IMR-90 (cell line): ENCODE results near the gene OR51A7. TPM values are rescaled to one million over a fixed set of nuclear protein-coding genes. Genes with fewer than 3 reads are reported as not detected.

Source experiments
- ATAC-seq: fragments of 200-7000 bp; cut with Tn5 transposase; 2 replicates; pipeline ENCODE4 v1.9.1; 2020; ENCODE audit warnings: low read depth, mild to moderate bottlenecking, moderate library complexity
- BruUV-seq: library from RNA; stranded (reverse); fragments of 400-500 nt; replicated peaks from 2 replicates; lab custom pipeline; 2021; lab: Mats Ljungman, UMichigan
- CTCF ChIA-PET: fragments of 300-600 bp; formaldehyde crosslinking; extraction: SDS; loops from one replicate; lab custom pipeline; 2021; ENCODE audit warnings: antibody characterized with exemption; lab: Yijun Ruan, JAX
- POLR2A ChIA-PET: fragments of 300-600 bp; sonication (Branson Sonifier 250); formaldehyde crosslinking; loops from one replicate; lab custom pipeline; 2022; ENCODE audit warnings: antibody characterized with exemption; ENCODE audit not compliant: unreplicated experiment; lab: Charles Lee
- DNase-seq: peaks from one replicate; pipeline ENCODE4 v3.0.0; 2013
- H2AFZ ChIP-seq: replicated peaks from 2 replicates; pipeline ENCODE3; 2013; ENCODE audit warnings: low read length, mild to moderate bottlenecking; ENCODE audit not compliant: poor library complexity
- H2AK5ac ChIP-seq: 2 replicates; pipeline ENCODE4 v1.6.1; 2013; ENCODE audit warnings: low read depth, low read length, inconsistent platforms
- H2AK9ac ChIP-seq: replicated peaks from 2 replicates; pipeline ENCODE3; 2013; ENCODE audit warnings: mild to moderate bottlenecking, low read depth, low read length, moderate library complexity; ENCODE audit not compliant: poor library complexity
- H2BK120ac ChIP-seq: 2 replicates; pipeline ENCODE4 v1.6.1; 2013; ENCODE audit warnings: low read depth, low read length, inconsistent platforms
- H2BK15ac ChIP-seq: 3 replicates; pipeline ENCODE4 v1.6.1; 2013; ENCODE audit warnings: low read depth, low read length, inconsistent platforms
- H2BK20ac ChIP-seq: 2 replicates; pipeline ENCODE4 v1.6.1; 2013; ENCODE audit warnings: low read depth, mild to moderate bottlenecking, inconsistent platforms, low read length, moderate library complexity
- H2BK5ac ChIP-seq: 2 replicates; pipeline ENCODE4 v1.6.1; 2013; ENCODE audit warnings: mild to moderate bottlenecking, low read depth, low read length, inconsistent platforms; ENCODE audit not compliant: poor library complexity, severe bottlenecking
- H3K14ac ChIP-seq: replicated peaks from 2 replicates; pipeline ENCODE4 v1.6.1; 2013; ENCODE audit warnings: low read depth, low read length, inconsistent platforms
- H3K18ac ChIP-seq: 2 replicates; pipeline ENCODE4 v1.6.1; 2013; ENCODE audit warnings: low read depth, low read length, control low read depth
- H3K23ac ChIP-seq: 2 replicates; pipeline ENCODE4 v1.6.1; 2013; ENCODE audit warnings: low read depth, low read length, inconsistent platforms
- H3K27ac ChIP-seq: 2 replicates; pipeline ENCODE4 v1.5.1; 2013; ENCODE audit warnings: mild to moderate bottlenecking, control low read depth, low read length; ENCODE audit not compliant: insufficient read depth
- H3K27me3 ChIP-seq: 2 replicates; pipeline ENCODE4 v1.6.1; 2013; ENCODE audit warnings: low read length; ENCODE audit not compliant: control insufficient read depth, insufficient read depth
- H3K36me3 ChIP-seq: 2 replicates; pipeline ENCODE4 v1.6.1; 2013; ENCODE audit warnings: low read length, mixed read lengths; ENCODE audit not compliant: control insufficient read depth, insufficient read depth
- H3K4ac ChIP-seq: 2 replicates; pipeline ENCODE4 v1.6.1; 2013; ENCODE audit warnings: low read depth, low read length, inconsistent platforms
- H3K4me1 ChIP-seq: 2 replicates; pipeline ENCODE4 v1.6.1; 2013; ENCODE audit warnings: low read length, mixed read lengths; ENCODE audit not compliant: control insufficient read depth, insufficient read depth
- H3K4me2 ChIP-seq: 2 replicates; pipeline ENCODE4 v1.6.1; 2013; ENCODE audit warnings: low read depth, mild to moderate bottlenecking, control low read depth, low read length, moderate library complexity
- H3K4me3 ChIP-seq: 2 replicates; pipeline ENCODE4 v1.5.1; 2013; ENCODE audit warnings: low read depth, mild to moderate bottlenecking, control low read depth, low read length, moderate library complexity; ENCODE audit not compliant: insufficient read depth
- H3K56ac ChIP-seq: 2 replicates; pipeline ENCODE4 v1.6.1; 2013; ENCODE audit warnings: low read length, inconsistent platforms; ENCODE audit not compliant: insufficient read depth; ENCODE audit errors: extremely low read depth
- H3K79me1 ChIP-seq, 2 experiments: 2 replicates each; pipeline ENCODE4 v1.6.1; 2013; ENCODE audit warnings: low read length in 2 of 2, inconsistent platforms in 1 of 2, low read depth in 1 of 2
- H3K9ac ChIP-seq: 2 replicates; pipeline ENCODE4 v1.6.1; 2013; ENCODE audit warnings: low read depth, low read length, control low read depth
- H3K9me1 ChIP-seq: 2 replicates; pipeline ENCODE4 v1.6.1; 2013; ENCODE audit warnings: low read length, inconsistent platforms; ENCODE audit not compliant: insufficient read depth
- H3K9me3 ChIP-seq: 2 replicates; pipeline ENCODE4 v1.6.1; 2013; ENCODE audit warnings: low read length; ENCODE audit not compliant: control insufficient read depth, insufficient read depth
- H4K20me1 ChIP-seq: 2 replicates; pipeline ENCODE4 v1.6.1; 2013; ENCODE audit warnings: low read length, inconsistent platforms; ENCODE audit not compliant: insufficient read depth
- H4K5ac ChIP-seq: 2 replicates; pipeline ENCODE4 v1.6.1; 2013; ENCODE audit warnings: mild to moderate bottlenecking, low read depth, low read length, control low read depth
- H4K8ac ChIP-seq, 2 experiments: 2 replicates each; pipeline ENCODE4 v1.6.1; 2013; ENCODE audit warnings: low read depth in 2 of 2, low read length in 2 of 2, control low read depth in 1 of 2, inconsistent platforms in 1 of 2
- H4K91ac ChIP-seq: 2 replicates; pipeline ENCODE4 v1.6.1; 2013; ENCODE audit warnings: low read depth, low read length, inconsistent platforms; ENCODE audit not compliant: insufficient read depth
- BHLHE40 ChIP-seq: fragments of 150-350 bp; IDR thresholded peaks from 2 replicates; pipeline ENCODE4 v1.6.1; 2016; ENCODE audit warnings: mild to moderate bottlenecking, low read depth, low read length
- CEBPB ChIP-seq: IDR thresholded peaks from 2 replicates; pipeline ENCODE4 v1.6.1; 2012; ENCODE audit warnings: low read depth, low read length, improper control_type of control experiment
- CHD1 ChIP-seq: IDR thresholded peaks from 2 replicates; pipeline ENCODE4 v1.6.1; 2012; ENCODE audit warnings: low read depth, low read length, improper control_type of control experiment
- CTCF ChIP-seq: conservative IDR thresholded peaks from 2 replicates; pipeline ENCODE4 v1.5.1; 2012; ENCODE audit warnings: mild to moderate bottlenecking, low read depth, low read length, improper control_type of control experiment
- ELK1 ChIP-seq: fragments of 150-350 bp; IDR thresholded peaks from 2 replicates; pipeline ENCODE4 v1.6.1; 2016; ENCODE audit warnings: low read depth, mild to moderate bottlenecking, low read length, moderate library complexity, borderline replicate concordance
- FOS ChIP-seq: fragments of 150-350 bp; IDR thresholded peaks from 2 replicates; pipeline ENCODE4 v1.6.1; 2016; ENCODE audit warnings: low read depth, low read length
- MAFK ChIP-seq: IDR thresholded peaks from 2 replicates; pipeline ENCODE4 v1.6.1; 2012; ENCODE audit warnings: low read depth, low read length, improper control_type of control experiment
- MAZ ChIP-seq: IDR thresholded peaks from 2 replicates; pipeline ENCODE4 v1.6.1; 2012; ENCODE audit warnings: low read depth, mild to moderate bottlenecking, low read length, improper control_type of control experiment, moderate library complexity, borderline replicate concordance
- MXI1 ChIP-seq: IDR thresholded peaks from 2 replicates; pipeline ENCODE4 v1.6.1; 2012; ENCODE audit warnings: low read depth, mild to moderate bottlenecking, low read length, moderate library complexity, borderline replicate concordance
- NFE2L2 ChIP-seq: fragments of 150-350 bp; IDR thresholded peaks from 2 replicates; pipeline ENCODE4 v1.6.1; 2016; ENCODE audit warnings: low read depth, mild to moderate bottlenecking, low read length
- POLR2A ChIP-seq: IDR thresholded peaks from 2 replicates; pipeline ENCODE4 v1.6.1; 2012; ENCODE audit warnings: mild to moderate bottlenecking, low read depth, low read length
- RAD21 ChIP-seq: IDR thresholded peaks from 2 replicates; pipeline ENCODE4 v1.6.1; 2012; ENCODE audit warnings: low read length, improper control_type of control experiment
- RCOR1 ChIP-seq: IDR thresholded peaks from 2 replicates; pipeline ENCODE4 v1.6.1; 2012; ENCODE audit warnings: mild to moderate bottlenecking, low read length, improper control_type of control experiment; ENCODE audit not compliant: insufficient replicate concordance
- RFX5 ChIP-seq: IDR thresholded peaks from 2 replicates; pipeline ENCODE4 v1.8.0; 2012; ENCODE audit warnings: low read depth, mild to moderate bottlenecking, low read length, moderate library complexity
- SMC3 ChIP-seq: fragments of 150-350 bp; IDR thresholded peaks from 2 replicates; pipeline ENCODE4 v1.6.1; 2016; ENCODE audit warnings: low read depth, mild to moderate bottlenecking, antibody characterized with exemption, low read length, moderate library complexity
- USF2 ChIP-seq: fragments of 150-350 bp; IDR thresholded peaks from 2 replicates; pipeline ENCODE4 v1.6.1; 2017; ENCODE audit warnings: mild to moderate bottlenecking, antibody characterized with exemption, low read length, low read depth
- WGBS, 2 experiments: methylation state at CpG; one replicate each; pipeline versions ENCODE4 v1.1.5 to v1.1.7; 2013; ENCODE audit warnings: missing lambda C conversion rate in 2 of 2; ENCODE audit not compliant: insufficient read length in 1 of 2; ENCODE audit errors: extremely low coverage in 2 of 2; 5-methylcytosine and 5-hydroxymethylcytosine counted together
- dilution Hi-C: fragments of 300-500 bp; cut with HindIII; formaldehyde crosslinking; loops from one replicate; pipeline ENCODE4 v1.14.3; 2018; ENCODE audit warnings: low sequenced_read_pairs; ENCODE audit not compliant: unreplicated experiment
- in situ Hi-C: fragments of 300-500 bp; cut with MboI; formaldehyde crosslinking; loops from 3 replicates; pipeline ENCODE4 v1.14.3; 2019; ENCODE audit warnings: low sequenced_read_pairs, inconsistent platforms, mixed read lengths
- intact Hi-C: fragments of 100-400 bp; cut with micrococcal nuclease; formaldehyde crosslinking; loops from 2 replicates; pipeline ENCODE4 v1.10.0; 2022
- polyA plus RNA-seq, 3 experiments: library from polyadenylated mRNA; depleted of rRNA; stranded (reverse); fragments of >200 nt; gene quantifications; 2 replicates each; pipeline ENCODE4 v1.2.3, GENCODE V29; 2012; ENCODE audit warnings: low replicate concordance in 1 of 3
- total RNA-seq: library from RNA; depleted of rRNA; stranded (reverse); fragments of >200 nt; gene quantifications from 2 replicates; pipeline ENCODE4 v1.2.3, GENCODE V29; 2012

OR51A7 gene
- total and polyA plus RNA-seq, 2 of the 4 experiments (the other 2 are of a cell fraction): not detected

- Histone ChIP-seq H2AK5ac (no peak overlapping the region), H3K4me1 (no peaks in the 10 kb centered on the region; the same call in 1 of the 2 replicates), H3K4me2 (no peak overlapping the region), H4K5ac (no peak overlapping the region), H3K9me1 (no peaks in the 10 kb centered on the region), H3K9ac (no peak overlapping the region), H3K9me3 (no peaks in the 10 kb centered on the region), H2BK15ac (no peak overlapping the region), H3K14ac (no peak overlapping the region), H3K27me3 (peaks cover 2% of the 10 kb centered on the region; the same call in 1 of the 2 replicates), H4K8ac (no peak overlapping the region), H3K4me3 (no peak overlapping the region), H3K79me1 (no peaks in the 10 kb centered on the region), H3K36me3 (no peaks in the 10 kb centered on the region), H3K56ac (no peak overlapping the region), H2BK120ac (no peak overlapping the region), H4K91ac (no peak overlapping the region), H2BK5ac (no peak overlapping the region), H2BK20ac (no peak overlapping the region), H2AFZ (no peak overlapping the region), H3K18ac (no peak overlapping the region), H2AK9ac (no peak overlapping the region), H3K27ac (no peak overlapping the region), H3K4ac (no peak overlapping the region), H3K23ac (no peak overlapping the region), H4K20me1 (no peaks in the 10 kb centered on the region)
- dilution Hi-C loops (no loop called here), in situ Hi-C loops (no loop called here), intact Hi-C loops (no loop called here)
- ChIA-PET CTCF (no interaction called here), POLR2A (no interaction called here)
- no peak for TF ChIP-seq RAD21
- TF ChIP-seq CEBPB: no peak
- no peak for TF ChIP-seq USF2
- no peak for TF ChIP-seq RCOR1
- TF ChIP-seq MAFK: no peak
- no peak for TF ChIP-seq NFE2L2
- TF ChIP-seq MXI1: no peak
- no peak for TF ChIP-seq CTCF
- TF ChIP-seq RFX5: no peak
- no peak for TF ChIP-seq ELK1
- no peak for TF ChIP-seq BHLHE40
- no peak for TF ChIP-seq MAZ
- TF ChIP-seq CHD1: no peak
- TF ChIP-seq POLR2A: no peak
- TF ChIP-seq SMC3: no peak
- no peak for TF ChIP-seq FOS
- ATAC-seq: no peak
- no peak for DNase-seq
- no CpG with 5 or more reads among the region's 1 CpG for WGBS, 2 experiments
- BruUV-seq: no TSS peak
Measured at GRCh38 chr11:4921796-4922195, 18.2 kb downstream of the OR51A7 start.
